HTR-8/SVneo (cell line): ENCODE data around the gene CCR5.
"Not testable (repeated sequence)": the region's sequence is repeated elsewhere in the genome, so short reads cannot be mapped to it uniquely, and the experiment has no call there.

Experiments
- DNase-seq: peaks from one replicate; pipeline ENCODE4 v3.0.0; 2011; ENCODE audit warnings: low spot score, mixed read lengths; ENCODE audit not compliant: insufficient read length
- FAIRE-seq: peaks from 2 replicates; lab custom pipeline; 2011; peaks lifted over from hg19 to GRCh38; lab: Jason Lieb, UNC

Gene CCR5

GRCh38 chr3:46370839-46371518 is at the start of gene CCR5:
CCR5 (plus strand) TSS chr3:46370946; CDS start chr3:46372903, 1,957 bp downstream.
- DNase-seq (no peak), FAIRE-seq (no peak)

- DNase-seq (no peak), FAIRE-seq (no peak)
Measured at GRCh38 chr3:46321461-46322104, 49.2 kb upstream of the CCR5 start.

DNA sequence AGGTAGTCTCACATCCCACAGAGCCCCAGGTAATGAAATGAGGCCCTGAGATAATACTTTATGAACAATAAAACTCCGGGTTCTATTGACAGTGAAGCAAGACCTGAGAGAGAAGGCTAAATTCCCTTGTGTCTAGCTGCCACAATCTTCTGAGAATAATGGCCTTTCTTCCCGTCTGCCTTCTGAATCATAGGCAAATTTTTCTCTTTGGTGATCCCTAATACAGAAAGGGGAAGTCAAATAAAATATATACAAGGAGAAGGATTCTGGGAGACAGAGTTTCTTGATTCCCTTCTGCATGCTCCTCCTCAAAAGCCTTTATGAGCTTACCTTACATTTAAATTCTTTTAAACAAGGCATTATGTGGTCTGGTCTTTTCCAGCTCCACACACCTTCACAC is 46.7 kb upstream of the CCR5 start:
- FAIRE-seq: no peak

GRCh38 chr3:46325645-46326300 is 45.0 kb upstream of the CCR5 start:
- DNase-seq (no peak), FAIRE-seq (no peak)

More for the DNA sequence above, 46.7 kb upstream of the CCR5 start:
- no peak for DNase-seq

DNA sequence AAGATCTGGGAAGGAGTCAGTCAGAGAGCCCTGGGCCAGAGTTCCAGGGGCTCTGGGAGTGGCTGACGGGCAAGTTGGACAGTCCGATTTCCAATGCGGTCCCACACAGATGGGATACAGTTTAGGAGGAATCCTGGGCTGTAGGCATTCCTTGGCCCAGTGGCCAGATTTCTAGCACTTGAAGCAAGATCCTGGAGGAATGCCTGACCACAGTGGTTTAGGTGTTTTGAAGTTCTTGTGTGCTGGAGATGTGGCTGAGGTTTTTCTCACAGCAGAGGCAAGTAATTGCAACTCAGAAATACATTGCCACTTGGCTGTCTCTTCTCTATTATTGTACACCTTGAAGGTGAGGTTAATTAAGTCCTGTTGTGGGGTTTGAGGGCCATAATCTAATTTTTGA is 40.1 kb upstream of the CCR5 start:
- FAIRE-seq, DNase-seq: not testable (repeated sequence)

DNA sequence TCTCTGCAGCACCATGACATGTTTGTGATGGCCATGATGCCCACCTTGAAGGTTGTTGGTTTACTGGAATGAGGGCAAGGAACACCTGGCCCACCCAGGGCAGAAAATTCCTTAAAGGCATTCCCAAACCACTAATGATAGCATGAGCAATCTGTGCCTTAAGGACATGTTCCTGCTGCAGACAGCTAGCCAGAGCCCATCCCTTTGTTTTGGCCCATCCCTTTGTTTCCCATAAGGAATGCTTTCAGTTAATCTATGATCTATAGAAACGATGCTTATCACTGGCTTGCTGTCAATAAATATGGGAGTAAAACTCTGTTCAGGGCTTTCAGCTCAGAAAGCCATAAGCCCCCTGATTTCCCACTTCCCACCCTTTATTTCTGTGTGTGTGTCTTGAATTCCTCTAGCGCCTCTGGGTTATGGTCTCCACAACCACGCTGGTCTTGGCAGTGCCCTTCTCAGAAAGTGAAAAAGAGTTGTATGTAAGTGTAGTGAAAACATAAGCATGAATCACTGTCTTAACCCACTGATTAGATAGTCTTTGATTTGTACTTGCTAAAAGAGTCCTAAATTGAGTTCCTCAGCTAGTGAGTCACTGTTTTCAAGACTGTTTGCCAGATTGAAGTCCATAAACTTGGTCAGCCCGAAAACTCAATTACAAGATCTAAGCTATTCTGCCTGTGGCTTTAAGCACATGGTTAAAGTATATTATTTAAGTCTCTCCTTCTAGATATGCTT is 35.8 kb upstream of the CCR5 start:
- no peak for DNase-seq
- FAIRE-seq: no peak

GRCh38 chr3:46335541-46335940 is 35.2 kb upstream of the CCR5 start:
- FAIRE-seq (no peak), DNase-seq (no peak)

- no peak for FAIRE-seq
- no peak for DNase-seq
Measured at GRCh38 chr3:46337911-46338310, 32.8 kb upstream of the CCR5 start.

DNA sequence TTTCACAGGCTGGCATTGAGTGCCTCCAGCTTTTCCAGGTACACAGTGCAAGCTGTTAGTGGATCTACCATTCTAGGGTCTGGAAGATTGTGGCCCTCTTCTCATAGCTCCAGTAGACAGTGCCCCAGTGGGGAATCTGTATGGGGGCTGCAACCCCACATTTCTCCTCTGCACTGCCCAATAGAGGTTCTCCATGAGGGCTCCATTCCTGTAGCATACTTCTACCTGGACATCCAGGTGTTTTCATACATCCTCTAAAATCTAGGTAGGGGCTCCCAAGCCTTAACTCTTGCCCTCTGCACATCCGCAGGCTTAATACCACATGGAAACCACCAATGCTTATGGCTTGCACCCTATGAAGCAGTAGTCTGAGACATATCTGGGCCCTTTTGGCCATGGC is 31.9 kb upstream of the CCR5 start:
- FAIRE-seq (no peak), DNase-seq (no peak)

DNA sequence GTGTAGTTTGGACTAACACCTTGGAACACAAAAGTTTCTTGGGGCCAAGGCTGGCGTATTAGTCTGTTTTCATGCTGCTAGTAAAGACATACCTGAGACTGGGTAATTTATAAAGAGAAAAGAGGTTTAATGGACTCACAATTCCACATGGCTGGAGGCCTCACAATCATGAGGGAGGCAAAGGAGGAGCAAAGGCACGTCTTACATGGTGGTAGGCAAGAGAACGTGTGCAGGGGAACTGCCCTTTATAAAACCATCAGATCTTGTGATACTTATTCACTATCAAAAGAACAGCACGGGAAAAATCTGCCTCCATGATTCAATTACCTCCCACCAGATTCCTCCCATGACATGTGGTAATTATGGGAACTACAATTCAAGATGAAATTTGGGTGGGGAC is 26.3 kb upstream of the CCR5 start:
- FAIRE-seq (no peak), DNase-seq (no peak)

- DNase-seq (no peak), FAIRE-seq (no peak)
Measured at GRCh38 chr3:46348823-46349482, 21.8 kb upstream of the CCR5 start.

DNA sequence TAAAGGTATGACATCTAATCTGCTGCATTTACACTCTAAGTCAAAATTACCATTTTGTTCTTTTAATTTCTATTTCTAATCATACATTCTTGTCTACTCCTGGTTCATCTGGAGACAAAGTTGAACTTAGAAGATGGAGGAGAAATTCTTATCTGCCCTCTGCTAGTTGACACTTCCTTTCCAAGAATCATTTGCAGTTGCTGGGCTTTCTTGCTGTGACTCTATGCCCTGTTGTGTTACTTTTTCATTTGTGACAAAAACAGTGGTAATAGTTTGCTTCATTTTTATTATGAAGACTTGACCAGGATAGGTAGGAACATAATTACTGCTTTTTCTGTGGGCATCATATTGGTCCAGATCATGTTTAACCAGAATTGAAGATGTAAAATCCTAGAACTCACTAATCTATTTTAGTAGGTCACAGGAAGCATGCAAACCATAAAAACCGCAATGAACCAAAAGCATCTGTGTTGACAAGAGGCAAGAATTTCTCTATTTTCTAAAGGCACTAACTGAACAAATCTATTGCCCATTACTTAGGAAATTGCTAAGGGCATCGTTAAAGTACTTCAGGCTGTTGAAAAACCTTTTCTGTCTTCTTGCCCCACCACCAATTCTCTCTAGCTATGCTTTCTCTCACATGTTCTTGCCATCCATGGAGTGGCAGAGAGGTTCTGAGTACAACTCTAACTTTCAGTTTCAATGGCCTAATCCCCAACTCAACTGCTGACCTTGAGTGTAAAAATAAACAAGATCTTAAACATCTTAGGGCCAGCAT is 21.1 kb upstream of the CCR5 start:
- FAIRE-seq (no peak), DNase-seq (no peak)

DNA sequence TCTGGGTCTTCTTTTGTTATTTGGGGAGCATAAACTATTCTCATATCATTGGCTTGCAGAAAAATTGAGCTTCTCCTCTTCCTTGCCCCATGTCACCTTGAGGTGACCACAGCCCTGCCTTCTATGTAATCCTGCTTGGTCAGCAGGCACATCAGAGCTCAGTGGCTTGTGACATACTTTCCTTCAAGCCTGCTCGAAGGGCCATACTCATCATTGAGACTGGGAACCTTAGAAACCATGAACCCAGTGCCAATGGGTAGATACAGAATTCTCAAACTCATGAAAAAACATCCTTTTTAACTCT is 20.5 kb upstream of the CCR5 start:
- FAIRE-seq (no peak), DNase-seq (no peak)

DNA sequence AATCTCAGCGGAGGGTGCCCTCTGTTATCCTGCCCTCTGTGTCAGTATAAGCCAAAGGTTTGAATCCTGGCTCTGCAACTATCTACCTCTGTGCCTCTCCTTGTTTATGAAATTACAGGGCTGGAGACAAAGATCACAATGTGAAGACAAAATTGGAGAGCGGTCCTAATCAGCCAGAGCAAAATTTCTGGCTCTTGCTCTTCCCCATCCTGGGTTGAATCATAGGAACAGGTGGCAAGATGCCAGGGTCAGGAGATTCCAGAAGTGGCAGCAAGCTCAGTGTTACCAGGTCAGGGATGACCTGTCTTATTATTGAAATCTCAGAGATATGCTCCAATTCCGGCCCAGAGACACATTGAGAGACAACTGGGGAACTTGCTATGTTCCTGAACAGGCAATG is 19.1 kb upstream of the CCR5 start:
- DNase-seq (no peak), FAIRE-seq (no peak)

- DNase-seq: no peak
- FAIRE-seq: no peak
Measured at GRCh38 chr3:46353090-46353489, 17.7 kb upstream of the CCR5 start.

DNA sequence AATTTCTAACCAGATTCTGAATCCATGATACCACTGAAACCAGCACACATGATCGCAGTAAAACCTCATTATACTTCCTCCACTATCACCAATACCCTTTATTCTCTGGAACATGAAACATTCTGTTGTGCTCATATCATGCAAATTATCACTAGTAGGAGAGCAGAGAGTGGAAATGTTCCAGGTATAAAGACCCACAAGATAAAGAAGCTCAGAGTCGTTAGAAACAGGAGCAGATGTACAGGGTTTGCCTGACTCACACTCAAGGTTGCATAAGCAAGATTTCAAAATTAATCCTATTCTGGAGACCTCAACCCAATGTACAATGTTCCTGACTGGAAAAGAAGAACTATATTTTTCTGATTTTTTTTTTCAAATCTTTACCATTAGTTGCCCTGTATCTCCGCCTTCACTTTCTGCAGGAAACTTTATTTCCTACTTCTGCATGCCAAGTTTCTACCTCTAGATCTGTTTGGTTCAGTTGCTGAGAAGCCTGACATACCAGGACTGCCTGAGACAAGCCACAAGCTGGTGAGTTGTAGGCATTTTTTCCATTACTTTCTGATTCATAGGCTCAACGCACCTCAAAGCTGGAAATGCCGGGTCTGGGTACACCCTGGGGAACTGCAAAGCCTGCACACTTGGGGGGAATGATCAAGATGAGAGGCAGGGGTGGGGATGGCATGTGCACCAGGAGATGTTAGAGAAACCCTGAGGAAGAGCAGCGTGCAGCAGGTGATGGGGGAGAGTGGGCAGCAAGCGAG is 16.9 kb upstream of the CCR5 start, which contains the start of gene CCR2:
Gene CCR2 (plus strand): TSS at position 465 of the 764 bp plus-strand sequence. CDS start 3,417 bp downstream, outside the sequence.
- FAIRE-seq (no peak), DNase-seq (no peak)

GRCh38 chr3:46354478-46354877 is 16.3 kb upstream of the CCR5 start:
- DNase-seq: no peak
- FAIRE-seq: no peak

DNA sequence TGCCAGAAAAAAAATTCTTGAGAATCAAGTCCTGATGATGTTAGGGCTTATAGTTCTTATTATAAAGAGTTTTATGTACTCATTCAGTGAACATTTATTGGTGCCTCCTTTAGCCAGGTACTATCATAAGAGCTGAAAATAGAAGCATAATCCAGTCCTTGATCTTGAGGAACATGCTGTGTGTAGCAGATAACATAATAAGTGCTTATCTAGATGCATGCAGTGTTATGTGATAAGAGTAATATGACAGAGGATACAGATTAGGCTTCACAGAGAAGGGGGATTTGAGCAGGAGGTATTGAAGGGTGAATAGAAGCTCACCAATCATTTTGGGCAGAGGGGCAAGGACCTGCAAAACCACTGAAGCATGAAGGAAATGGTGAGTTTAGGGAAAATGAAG is 15.8 kb upstream of the CCR5 start:
- DNase-seq (no peak), FAIRE-seq (no peak)

DNA sequence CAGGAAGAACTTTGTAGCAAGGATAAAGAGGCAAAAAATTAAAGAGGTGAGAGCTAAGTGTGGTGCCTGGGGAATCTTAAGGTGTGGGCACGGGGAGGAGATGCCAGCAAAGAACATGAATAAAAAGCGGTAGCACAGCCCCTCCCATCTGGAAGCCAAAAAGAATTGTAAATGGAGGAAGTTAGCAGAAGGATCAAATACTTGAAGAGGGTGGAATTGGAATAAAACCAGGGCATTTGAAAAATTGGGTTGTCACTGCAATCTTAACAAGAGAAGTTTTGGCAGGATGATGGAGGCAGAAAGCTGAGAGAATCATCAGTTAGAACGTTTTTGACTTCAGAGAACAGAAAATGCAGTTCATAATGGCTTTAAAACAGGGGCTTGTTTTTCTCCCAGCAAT is 14.5 kb upstream of the CCR5 start:
- no peak for FAIRE-seq
- DNase-seq: no peak
